ENCODE results near the gene CHST9. TPM values are rescaled to one million over a fixed set of nuclear protein-coding genes. Genes with fewer than 3 reads are reported as not detected.

CHST9 gene
- total and polyA plus RNA-seq, 9 of the 15 experiments (the other 6 are each of a cell fraction or from before 2014, with no cell fraction given), result not detected

- H3K4me1 ChIP-seq (replicated peaks in 1 of 2; ENCODE audit: control insufficient read depth in 2 of 2, insufficient read depth in 2 of 2, low read length in 2 of 2), result no peaks in the 10 kb centered on the region
- 2% methylated on average over 8 of the region's 8 CpGs for WGBS (ENCODE audit: insufficient coverage, low coverage, missing lambda C conversion rate)
- H3K27ac ChIP-seq (ENCODE audit: extremely low read depth, low read depth, low read length), result no peak overlapping the region
- ATAC-seq (no peak), DNase-seq (ENCODE audit: extremely low read depth in 1 of 4, low spot score in 3 of 4) (no peak), FAIRE-seq (no peak)
- no peak overlapping the region for H2AFZ ChIP-seq (ENCODE audit: low read depth, low read length)
- no peaks in the 10 kb centered on the region for H3K9me1 ChIP-seq (ENCODE audit: control insufficient read depth, insufficient read depth, low read length)
- no peaks in the 10 kb centered on the region for H3K36me3 ChIP-seq (ENCODE audit: control insufficient read depth, insufficient read depth, low read length)
- no peaks in the 10 kb centered on the region for H4K20me1 ChIP-seq (replicated peaks; ENCODE audit: control insufficient read depth, insufficient read depth, low read length)
- ChIA-PET POLR2A (no interaction called here), CTCF (ENCODE audit: low intra/inter-chr PET ratio) (no interaction called here)
- intact Hi-C loops (cut with micrococcal nuclease), result no loop called here
- no peak overlapping the region for H3K4me3 ChIP-seq
- no TSS peak for BruUV-seq (replicated peaks)
- no peaks in the 10 kb centered on the region for H3K79me2 ChIP-seq (ENCODE audit: control insufficient read depth, insufficient read depth, low read length)
- no peak overlapping the region for H3K4me2 ChIP-seq (ENCODE audit: insufficient read depth, low read length)
- in situ Hi-C loops (cut with MboI), result no loop called here
- H3K9ac ChIP-seq (ENCODE audit: insufficient read depth in 1 of 2, low read depth in 2 of 2, low read length in 2 of 2), result no peak overlapping the region
- H3K27me3 ChIP-seq (ENCODE audit: control insufficient read depth in 2 of 2, insufficient read depth in 2 of 2, low read length in 2 of 2), result no peaks in the 10 kb centered on the region
- H3K9me3 ChIP-seq (replicated peaks; ENCODE audit: control insufficient read depth, insufficient read depth, low read depth, low read length), result no peaks in the 10 kb centered on the region
- TF ChIP-seq NR3C1 (CRISPR knock-in tag; IDR thresholded peaks at IDR 0.05), result no peak
- TF ChIP-seq CBX5 (IDR thresholded peaks at IDR 0.05; ENCODE audit: borderline replicate concordance, low read depth), result no peak
- no peak for TF ChIP-seq SIRT6 (IDR thresholded peaks at IDR 0.05; ENCODE audit: low read depth, low read length)
- TF ChIP-seq ZNF407 (IDR thresholded peaks at IDR 0.05; ENCODE audit: low read depth), result no peak
- TF ChIP-seq DEAF1 (CRISPR knock-in tag; IDR thresholded peaks at IDR 0.05), result no peak
- TF ChIP-seq GTF2B (IDR thresholded peaks at IDR 0.05; ENCODE audit: extremely low read depth, insufficient read length), result no peak
- TF ChIP-seq ZKSCAN1 (IDR thresholded peaks at IDR 0.05; ENCODE audit: low read depth, low read length), result no peak
- TF ChIP-seq CTBP1 (IDR thresholded peaks at IDR 0.05; ENCODE audit: borderline replicate concordance), result no peak
- no peak for TF ChIP-seq THRAP3 (IDR thresholded peaks at IDR 0.05; ENCODE audit: borderline replicate concordance)
- TF ChIP-seq ZNF717 (CRISPR knock-in tag; IDR thresholded peaks at IDR 0.05), result no peak
- TF ChIP-seq ZNF507 (tag; conservative IDR thresholded peaks at IDR 0.05), result no peak
These were observed 213.7 kb downstream of the CHST9 start for GRCh38 chr18:26971409-26971808.
